Measurements from ENCODE around the gene ARID1B. TPM values are rescaled to one million over a fixed set of nuclear protein-coding genes. Genes with fewer than 3 reads are reported as not detected.

ARID1B gene
- total and polyA plus RNA-seq, 2 of the 4 experiments (the other 2 are of a cell fraction), result 14.5 to 20.1 TPM

- Histone ChIP-seq H3K9me1 (ENCODE audit: insufficient read depth, low read length) (peaks cover 12% of the 10 kb centered on the region; the same call in 1 of the 2 replicates), H2AK9ac (replicated peaks; ENCODE audit: low read depth, low read length, poor library complexity) (no peak overlapping the region), H2AFZ (replicated peaks; ENCODE audit: low read length, poor library complexity) (no peak overlapping the region), H3K23ac (ENCODE audit: low read depth, low read length) (peak overlapping the region; percentile 63; the same call in 1 of the 2 replicates), H4K8ac (ENCODE audit: low read depth in 2 of 2, low read length in 2 of 2) (peak overlapping the region in 1 of 2 experiments; percentile 61; a peak in 2 of 4 replicates), H3K79me1 (ENCODE audit: low read depth in 1 of 2, low read length in 2 of 2) (peaks cover 33 to 60% of the 10 kb centered on the region in 2 experiments), H2BK5ac (ENCODE audit: low read depth, low read length, poor library complexity, severe bottlenecking) (no peak overlapping the region), H3K4me1 (ENCODE audit: control insufficient read depth, insufficient read depth, low read length) (peaks cover 8% of the 10 kb centered on the region), H4K91ac (ENCODE audit: insufficient read depth, low read depth, low read length) (no peak overlapping the region), H2AK5ac (ENCODE audit: low read depth, low read length) (peak overlapping the region; percentile 8; the same call in 1 of the 2 replicates), H3K27me3 (ENCODE audit: control insufficient read depth, insufficient read depth, low read length) (no peaks in the 10 kb centered on the region), H2BK120ac (ENCODE audit: low read depth, low read length) (0 out of 2 replicates have a peak overlapping the region, but pooled peaks have one; percentile 28), H2BK20ac (ENCODE audit: low read depth, low read length) (no peak overlapping the region), H3K56ac (ENCODE audit: extremely low read depth, insufficient read depth, low read length) (no peak overlapping the region), H2BK15ac (ENCODE audit: low read depth, low read length) (no peak overlapping the region), H3K36me3 (ENCODE audit: control insufficient read depth, insufficient read depth, low read length) (no peaks in the 10 kb centered on the region), H4K20me1 (ENCODE audit: insufficient read depth, low read length) (peaks cover 31% of the 10 kb centered on the region), H4K5ac (ENCODE audit: low read depth, low read length) (peak overlapping the region; percentile 56), H3K27ac (ENCODE audit: insufficient read depth, low read length) (no peak overlapping the region; the same call in 1 of the 2 replicates), H3K4ac (ENCODE audit: low read depth, low read length) (no peak overlapping the region; the same call in 1 of the 2 replicates), H3K4me3 (ENCODE audit: insufficient read depth, low read depth, low read length) (peak overlapping the region; percentile 37; the same call in 1 of the 2 replicates), H3K14ac (replicated peaks; ENCODE audit: low read depth, low read length) (0 out of 2 replicates have a peak overlapping the region, but pooled peaks have one; percentile 9), H3K4me2 (ENCODE audit: low read depth, low read length) (peak overlapping the region; percentile 90), H3K18ac (ENCODE audit: low read depth, low read length) (peak overlapping the region; percentile 42), H3K9me3 (ENCODE audit: control insufficient read depth, insufficient read depth, low read length) (no peaks in the 10 kb centered on the region), H3K9ac (ENCODE audit: low read depth, low read length) (peak overlapping the region; percentile 28)
- in situ Hi-C loops (cut with MboI; ENCODE audit: low sequenced_read_pairs), result no loop called here
- intact Hi-C loops (cut with micrococcal nuclease), result no loop called here
- peak; percentile 38; the same call in 1 of the 2 replicates for TF ChIP-seq MXI1 (IDR thresholded peaks at IDR 0.05; ENCODE audit: borderline replicate concordance, low read depth, low read length)
- TF ChIP-seq CTCF (conservative IDR thresholded peaks at IDR 0.05; ENCODE audit: low read depth, low read length), result no peak
- ChIA-PET POLR2A (ENCODE audit: unreplicated experiment) (no interaction called here), CTCF (no interaction called here)
- no peak for ATAC-seq (ENCODE audit: low read depth)
- dilution Hi-C loops (cut with HindIII; ENCODE audit: low sequenced_read_pairs, unreplicated experiment), result no loop called here
- DNase-seq, result no peak
- 66% methylated on average over 3 of the region's 21 CpGs; no CpG with 5 or more reads in 1 of the 2 experiments for WGBS, 2 experiments (ENCODE audit: extremely low coverage in 2 of 2, insufficient read length in 1 of 2)
- BruUV-seq (replicated peaks), result no TSS peak
Observed at GRCh38 chr6:156976216-156977127, 199.3 kb downstream of the ARID1B start.

Measured in IMR-90 (cell line).